ENCODE results near the gene NBL1. TPM values are rescaled to one million over a fixed set of nuclear protein-coding genes. Genes with fewer than 3 reads are reported as not detected.

NBL1 gene
- total and polyA plus RNA-seq, 10 of the 15 experiments (the other 5 are each of a cell fraction or from before 2014, with no cell fraction given), result 0.13 to 2.4 (median 0.81) TPM; not detected in 1

GRCh38 chr1:19705464-19705863 is 61.4 kb downstream of the NBL1 start:
- H2AFZ ChIP-seq (ENCODE audit: control insufficient read depth, low read depth, low read length), result no peak overlapping the region
- SMC1A ChIA-PET (ENCODE audit: uncharacterized antibody, unreplicated experiment), result interaction anchor here (0.6 to 5.1 kb wide), 4 partner anchors 10 to 213 kb away, joined by 3 to 99 read pairs (median 4); no protein-coding TSS in a partner anchor

GRCh38 chr1:19706136-19706535 is 62.0 kb downstream of the NBL1 start:
- H3K27me3 ChIP-seq (replicated peaks in 1 of 2; ENCODE audit: control insufficient read depth in 2 of 2, insufficient read depth in 2 of 2, low read length in 1 of 2), result no peaks in the 10 kb centered on the region
- no peak for FAIRE-seq
- ATAC-seq, result no peak

More at GRCh38 chr1:19705464-19705863, 61.4 kb downstream of the NBL1 start:
- intact Hi-C loops (cut with micrococcal nuclease; ENCODE audit: unreplicated experiment), result no loop called here
- CTCF ChIA-PET, result interaction anchor here (0.7 to 14.4 kb wide), 12 partner anchors 8 to 148 kb away, joined by 3 to 378 read pairs (median 9); partner anchors contain the start of gene HTR6
- no peak overlapping the region for H3K4me2 ChIP-seq (ENCODE audit: control insufficient read depth, insufficient read depth)
- H3K4me1 ChIP-seq (ENCODE audit: control insufficient read depth, insufficient read depth, low read length), result peaks cover 21% of the 10 kb centered on the region
- H3K9ac ChIP-seq (ENCODE audit: control insufficient read depth, insufficient read depth, low read length), result no peak overlapping the region
- 59% methylated on average over 4 of the region's 4 CpGs for WGBS (ENCODE audit: insufficient coverage, insufficient replicate concordance, low lambda C conversion rate, missing lambda C conversion rate)
- ATAC-seq (no peak), DNase-seq (ENCODE audit: low read depth, low spot score) (no peak), FAIRE-seq (no peak)
- H3K27ac ChIP-seq (ENCODE audit: control insufficient read depth, insufficient read depth), result no peak overlapping the region
- no peak overlapping the region for H3K4me3 ChIP-seq
- H3K9me3 ChIP-seq (replicated peaks; ENCODE audit: control insufficient read depth, insufficient read depth, low read length), result no peaks in the 10 kb centered on the region
- RAD21 ChIA-PET (ENCODE audit: unreplicated experiment), result interaction anchor here (1.2 to 4.4 kb wide), 2 partner anchors 42 to 44 kb away, joined by 3 to 84 read pairs; no protein-coding TSS in a partner anchor
- H3K36me3 ChIP-seq (ENCODE audit: control insufficient read depth in 2 of 2, insufficient read depth in 2 of 2, low read length in 1 of 2), result peaks cover 0 to 2% of the 10 kb centered on the region in 2 experiments; a peak in 1 of 4 replicates
- in situ Hi-C loops (cut with MboI), result no loop called here
- no peaks in the 10 kb centered on the region for H3K79me2 ChIP-seq (ENCODE audit: control insufficient read depth, insufficient read depth, low read length)
- TF ChIP-seq MAX (IDR thresholded peaks at IDR 0.05; ENCODE audit: low read depth, low read length), result no peak
- no peak for TF ChIP-seq CBX5 (IDR thresholded peaks at IDR 0.05; ENCODE audit: low read depth)
- no TSS peak for BruUV-seq (replicated peaks)
- H4K20me1 ChIP-seq (ENCODE audit: control insufficient read depth, insufficient read depth), result no peaks in the 10 kb centered on the region
- POLR2A ChIA-PET, result interaction anchor here (0.6 to 0.7 kb wide), 3 partner anchors 167 to 436 kb away, joined by 3 read pairs; no protein-coding TSS in a partner anchor
- H3K27me3 ChIP-seq (replicated peaks in 1 of 2; ENCODE audit: control insufficient read depth in 2 of 2, insufficient read depth in 2 of 2, low read length in 1 of 2), result no peaks in the 10 kb centered on the region

More at GRCh38 chr1:19706136-19706535, 62.0 kb downstream of the NBL1 start:
- no peaks in the 10 kb centered on the region for H3K9me3 ChIP-seq (replicated peaks; ENCODE audit: control insufficient read depth, insufficient read depth, low read length)
- TF ChIP-seq ASH2L (IDR thresholded peaks at IDR 0.05; ENCODE audit: borderline replicate concordance, low read depth), result no peak
- no peak for TF ChIP-seq SPI1 (IDR thresholded peaks at IDR 0.05; ENCODE audit: borderline replicate concordance, insufficient read depth, low read depth, low read length)
- TF ChIP-seq SMAD1 (IDR thresholded peaks at IDR 0.05; ENCODE audit: low read depth, partially characterized antibody), result no peak
- no peak for TF ChIP-seq HDAC6 (IDR thresholded peaks at IDR 0.05; ENCODE audit: unreplicated experiment)
- no peak for TF ChIP-seq ZZZ3 (IDR thresholded peaks at IDR 0.05; ENCODE audit: control insufficient read depth, insufficient read length, low read depth)
- no peak for TF ChIP-seq NFYA (IDR thresholded peaks at IDR 0.05; ENCODE audit: borderline replicate concordance, low read depth, low read length)
- no peak for TF ChIP-seq SMARCA5 (IDR thresholded peaks at IDR 0.05)
- no peak for TF ChIP-seq IRF4 (IDR thresholded peaks at IDR 0.05; ENCODE audit: low read depth, low read length)
- TF ChIP-seq BHLHE40 (IDR thresholded peaks at IDR 0.05; ENCODE audit: borderline replicate concordance in 1 of 2, low read depth in 2 of 2, low read length in 1 of 2), result no peak
- TF ChIP-seq CREB1 (IDR thresholded peaks at IDR 0.05; ENCODE audit: low read depth), result no peak
- TF ChIP-seq BACH1 (IDR thresholded peaks at IDR 0.05; ENCODE audit: borderline replicate concordance), result no peak
- TF ChIP-seq SKIL (IDR thresholded peaks at IDR 0.05; ENCODE audit: low read depth, poor library complexity, severe bottlenecking), result no peak
- TF ChIP-seq MEF2A (IDR thresholded peaks at IDR 0.05; ENCODE audit: insufficient read depth, low read depth, low read length), result no peak
- no peak overlapping the region for H3K27ac ChIP-seq (ENCODE audit: control insufficient read depth, insufficient read depth)
- in situ Hi-C loops (cut with MboI), result no loop called here
- 78% methylated on average over 4 of the region's 4 CpGs for WGBS (ENCODE audit: insufficient coverage, insufficient replicate concordance, low lambda C conversion rate, missing lambda C conversion rate)
- H3K4me2 ChIP-seq (ENCODE audit: control insufficient read depth, insufficient read depth), result no peak overlapping the region
- H3K4me1 ChIP-seq (ENCODE audit: control insufficient read depth, insufficient read depth, low read length), result peaks cover 24% of the 10 kb centered on the region
- H4K20me1 ChIP-seq (ENCODE audit: control insufficient read depth, insufficient read depth), result no peaks in the 10 kb centered on the region
- H3K79me2 ChIP-seq (ENCODE audit: control insufficient read depth, insufficient read depth, low read length), result no peaks in the 10 kb centered on the region
- intact Hi-C loops (cut with micrococcal nuclease; ENCODE audit: unreplicated experiment), result no loop called here
- no peaks in the 10 kb centered on the region for H3K36me3 ChIP-seq (ENCODE audit: control insufficient read depth in 2 of 2, insufficient read depth in 2 of 2, low read length in 1 of 2)
- SMC1A ChIA-PET (ENCODE audit: uncharacterized antibody, unreplicated experiment), result interaction anchor here (1.2 to 5.1 kb wide), 2 partner anchors 9 to 44 kb away, joined by 3 to 99 read pairs; no protein-coding TSS in a partner anchor
- no peak overlapping the region for H2AFZ ChIP-seq (ENCODE audit: control insufficient read depth, low read depth, low read length)
- DNase-seq (ENCODE audit: low read depth, low spot score), result no peak
- POLR2A ChIA-PET, result no interaction called here
- RAD21 ChIA-PET (ENCODE audit: unreplicated experiment), result interaction anchor here (1.1 to 4.4 kb wide), 3 partner anchors 42 to 108 kb away, joined by 3 to 84 read pairs (median 3); no protein-coding TSS in a partner anchor
- no peak overlapping the region for H3K4me3 ChIP-seq
- CTCF ChIA-PET, result interaction anchor here (0.6 to 14.4 kb wide), 4 partner anchors 8 to 1238 kb away, joined by 3 to 378 read pairs (median 31); partner anchors contain the start of gene HTR6
- BruUV-seq (replicated peaks), result no TSS peak
- no peak overlapping the region for H3K9ac ChIP-seq (ENCODE audit: control insufficient read depth, insufficient read depth, low read length)

Data from GM12878 (cell line).